ENCODE results near the gene HAND1.
"Not testable (repeated sequence)": the region's sequence is repeated elsewhere in the genome, so short reads cannot be mapped to it uniquely, and the experiment has no call there.

The HAND1 gene

DNA sequence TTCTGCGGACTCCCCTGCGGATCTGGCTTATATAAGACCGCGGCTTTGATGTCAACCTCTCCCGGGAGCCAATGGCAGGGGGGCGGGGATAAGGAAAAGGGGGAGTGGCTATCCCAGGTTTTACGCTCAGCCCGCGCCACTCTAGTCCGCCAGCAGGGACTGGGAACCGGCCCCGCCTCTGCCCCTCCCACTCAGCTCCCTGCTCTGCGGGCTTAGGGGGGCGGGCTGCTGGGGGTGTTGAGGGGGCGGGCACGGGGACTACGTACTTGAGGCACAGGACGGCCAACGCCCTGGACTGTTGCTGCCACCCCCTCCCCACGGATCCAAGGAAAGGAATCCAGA is at the start of gene HAND1:
TSS of gene HAND1 (minus strand) at position 4 of the 342 bp plus-strand sequence. CDS start 219 bp downstream, outside the sequence.
- DNase-seq = no peak

DNA sequence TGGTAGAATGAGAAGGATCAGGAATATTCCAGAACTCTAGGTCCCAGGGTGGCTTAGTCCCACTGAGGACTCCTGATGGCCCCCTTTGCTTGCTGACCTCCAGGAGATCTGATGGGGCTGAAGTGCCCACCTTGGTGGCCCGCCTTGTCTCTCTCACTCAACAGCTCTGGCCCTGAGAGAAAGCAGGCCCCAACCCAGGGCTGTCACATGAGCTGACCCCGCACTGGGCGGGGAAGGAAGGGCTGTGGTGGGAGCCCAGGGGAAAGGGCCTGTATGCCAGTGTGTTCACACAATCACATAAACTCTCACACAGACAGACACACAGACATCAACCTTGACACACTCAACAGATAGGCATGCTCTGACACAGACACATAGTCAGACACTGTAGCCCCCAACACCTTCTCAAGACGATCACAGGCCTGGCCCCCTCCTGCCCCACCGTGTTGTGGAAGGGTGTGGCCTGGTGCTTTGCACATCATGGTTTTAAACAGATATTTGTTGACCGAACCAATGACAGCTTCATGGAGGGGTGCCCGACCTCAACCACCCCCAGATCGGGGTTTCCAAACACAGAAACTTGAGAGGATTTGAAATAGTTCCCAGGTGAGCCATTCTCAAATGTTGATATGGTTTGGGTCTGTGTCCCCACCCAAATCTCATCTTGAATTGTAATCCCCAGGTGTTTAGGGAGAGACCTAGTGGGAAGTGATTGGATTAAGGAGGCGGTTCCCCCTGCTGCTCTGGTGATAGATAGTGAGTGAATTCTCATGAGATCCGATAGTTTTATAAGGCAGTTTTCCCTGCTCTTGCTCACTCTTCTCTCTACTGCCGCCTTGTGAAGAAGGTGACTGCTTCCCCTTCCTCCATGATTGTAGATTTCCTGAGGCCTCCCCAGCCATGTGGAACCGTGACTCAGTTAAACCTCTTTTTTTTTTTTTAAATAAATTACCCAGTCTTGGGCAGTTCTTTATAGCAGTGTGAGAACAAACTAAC is 48.5 kb upstream of the HAND1 start:
- DNase-seq = no peak

DNA sequence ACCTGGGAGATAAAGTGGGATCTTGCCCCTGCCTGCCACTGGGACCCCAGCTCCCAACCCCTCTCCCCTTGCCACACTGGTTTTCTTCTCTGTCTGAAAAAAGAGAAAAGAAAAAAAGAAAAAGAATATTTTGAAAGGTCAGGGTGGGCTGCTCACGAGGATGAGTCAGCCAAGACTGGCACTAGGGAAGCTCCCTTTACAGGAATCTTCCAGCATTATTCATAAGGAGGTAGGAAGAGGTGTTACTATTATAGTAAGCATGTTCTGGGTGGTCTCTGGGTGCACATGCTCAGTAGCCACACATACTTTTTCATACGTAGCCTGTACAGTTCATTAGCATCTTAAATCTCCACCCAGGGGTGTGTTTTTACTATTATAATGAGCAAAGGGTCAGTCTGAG is 46.8 kb upstream of the HAND1 start:
- DNase-seq = no peak

DNA sequence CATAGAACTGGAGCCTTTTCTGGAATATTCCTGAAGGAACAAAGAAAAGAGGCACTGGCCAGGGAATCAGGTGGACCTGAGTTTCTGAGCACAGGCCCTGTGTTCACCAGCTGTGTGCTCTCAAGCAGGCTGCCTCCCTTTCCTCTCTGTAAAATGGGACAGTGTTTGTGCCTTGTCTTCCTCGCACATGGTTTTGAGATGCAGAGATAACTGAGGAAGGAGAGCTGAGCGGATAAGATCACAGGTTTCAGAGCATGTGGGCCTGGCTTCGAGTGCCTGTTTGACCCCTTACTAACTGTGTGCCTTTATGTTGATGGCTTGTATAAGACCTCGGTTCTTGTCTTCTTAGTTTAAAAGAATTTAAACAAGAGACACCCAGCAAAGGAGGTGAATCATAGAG is 46.2 kb upstream of the HAND1 start:
- DNase-seq = no peak

DNA sequence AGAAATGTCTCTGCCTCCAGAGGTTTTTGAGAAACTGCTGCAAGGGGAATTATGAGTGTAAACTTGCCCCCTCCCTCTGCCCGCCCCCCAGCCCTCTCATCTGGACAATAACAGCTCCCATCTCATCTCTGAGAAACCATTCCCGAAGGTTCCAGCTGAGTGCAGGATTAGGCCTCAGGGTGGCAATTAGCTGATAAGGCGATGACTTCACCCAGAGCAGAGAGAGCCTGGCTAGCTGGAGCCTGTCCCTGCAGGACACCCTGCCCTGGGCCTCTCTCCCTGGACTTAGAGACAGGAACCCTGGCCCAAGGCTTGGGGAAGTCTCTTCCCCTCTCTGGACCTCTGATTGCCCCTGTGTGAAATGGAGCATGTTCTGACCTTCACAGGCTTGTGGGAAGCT is 45.7 kb upstream of the HAND1 start:
- no peak for DNase-seq

DNA sequence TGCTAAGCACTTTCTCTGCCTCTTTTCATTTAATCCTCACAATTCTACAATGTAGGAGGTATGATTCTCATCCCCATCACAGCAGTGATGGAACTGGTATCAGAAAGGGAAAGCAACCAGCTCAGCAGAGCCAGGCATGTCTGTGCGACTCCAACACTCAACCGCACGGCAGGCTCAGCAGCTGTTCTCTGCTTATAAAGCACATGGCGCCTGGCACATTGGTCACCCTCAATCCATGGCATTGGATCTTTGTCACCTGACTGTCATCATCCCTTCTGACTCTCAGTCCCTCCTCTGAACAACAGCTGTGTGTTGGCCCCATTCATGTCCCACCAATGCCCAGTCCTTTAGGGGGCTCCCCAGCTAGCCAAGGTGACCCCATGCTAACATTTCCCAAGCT is 45.1 kb upstream of the HAND1 start:
- DNase-seq = no peak

DNA sequence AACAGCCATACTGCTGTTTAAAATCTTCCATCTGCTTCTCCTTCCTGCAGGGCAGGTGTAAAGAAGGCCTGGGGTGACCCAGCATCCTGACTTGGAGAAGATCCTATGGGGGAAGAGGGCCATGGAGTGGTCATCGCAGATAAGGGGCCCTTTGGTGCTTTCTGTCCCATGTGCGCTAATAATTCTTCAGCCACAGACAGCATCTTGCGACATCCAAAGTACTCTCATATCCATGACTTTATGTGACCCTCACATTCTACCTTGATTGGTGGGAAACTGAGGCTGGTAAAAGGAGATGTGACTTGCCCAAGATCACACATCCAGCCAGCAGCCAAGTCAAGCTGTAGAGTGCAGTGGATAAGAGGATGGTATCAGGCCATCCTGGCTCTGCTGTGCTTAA is 44.3 kb upstream of the HAND1 start:
- no peak for DNase-seq

DNA sequence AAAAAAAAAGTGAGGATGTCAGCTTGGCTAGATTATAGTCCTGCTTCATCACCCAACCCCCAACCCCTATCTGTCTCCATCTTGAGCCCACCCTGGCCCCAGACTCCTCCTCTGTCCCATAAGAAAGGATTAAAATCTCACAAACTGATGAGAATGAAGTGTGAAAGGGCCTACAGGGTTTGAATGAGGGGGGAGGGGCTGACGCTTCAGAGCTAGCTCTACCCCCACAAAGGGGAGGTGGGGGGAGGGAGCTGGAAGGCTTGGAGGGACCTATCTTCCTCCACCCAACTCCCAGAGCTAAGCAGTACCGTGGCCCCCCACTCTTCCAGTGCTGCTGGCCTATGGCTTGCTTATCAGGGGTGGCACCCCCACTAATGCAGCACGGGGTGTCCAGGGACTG is 43.7 kb upstream of the HAND1 start:
- no peak for DNase-seq

DNA sequence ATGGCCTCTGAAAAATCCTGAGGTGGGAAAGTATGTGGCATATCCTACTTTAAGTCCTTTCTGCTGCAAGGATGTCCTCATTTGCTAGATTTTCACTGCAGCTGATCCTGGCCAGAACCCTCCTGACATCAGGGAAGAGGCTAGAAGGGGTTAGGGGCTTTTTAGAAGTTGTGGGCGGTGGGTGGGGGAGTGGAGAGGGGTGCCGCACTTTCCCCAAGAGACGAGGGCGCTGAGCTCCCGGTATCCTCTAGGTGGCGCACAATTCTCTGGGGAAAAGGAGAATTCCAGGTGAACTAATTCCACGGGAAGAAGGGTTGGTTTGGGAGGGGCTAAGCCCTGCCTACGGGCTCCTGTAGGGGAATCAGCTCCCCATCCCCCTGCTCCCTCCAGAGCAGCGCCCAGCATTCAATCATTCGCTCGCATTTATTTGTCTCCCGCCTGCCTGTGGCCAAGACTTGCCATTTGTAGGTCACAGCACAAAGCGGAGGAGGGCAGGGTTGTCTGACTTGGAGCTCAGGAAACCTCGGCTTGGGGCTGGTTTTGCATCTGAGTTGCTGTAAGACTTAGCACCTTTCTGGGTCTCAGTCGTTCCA is 42.9 kb upstream of the HAND1 start:
- DNase-seq = no peak

DNA sequence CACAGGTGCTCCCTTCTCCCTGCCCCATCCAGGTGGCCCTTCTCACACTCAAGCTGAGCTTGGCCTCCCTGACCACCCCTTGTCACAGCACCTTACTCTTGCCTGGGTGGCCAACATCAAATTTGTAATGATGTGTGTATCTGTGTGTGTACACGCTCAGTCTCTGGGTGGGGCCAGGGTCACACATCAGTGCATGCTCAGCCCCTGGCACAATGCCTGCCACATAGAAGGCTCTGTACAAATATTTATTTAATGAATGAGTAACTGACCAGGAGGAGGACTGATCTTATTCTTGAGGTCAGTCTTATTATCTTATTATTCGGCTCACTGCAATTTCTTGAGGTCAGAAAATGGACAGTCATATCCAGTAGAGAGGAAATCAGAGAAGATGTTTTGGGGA is 41.3 kb upstream of the HAND1 start:
- no peak for DNase-seq

DNA sequence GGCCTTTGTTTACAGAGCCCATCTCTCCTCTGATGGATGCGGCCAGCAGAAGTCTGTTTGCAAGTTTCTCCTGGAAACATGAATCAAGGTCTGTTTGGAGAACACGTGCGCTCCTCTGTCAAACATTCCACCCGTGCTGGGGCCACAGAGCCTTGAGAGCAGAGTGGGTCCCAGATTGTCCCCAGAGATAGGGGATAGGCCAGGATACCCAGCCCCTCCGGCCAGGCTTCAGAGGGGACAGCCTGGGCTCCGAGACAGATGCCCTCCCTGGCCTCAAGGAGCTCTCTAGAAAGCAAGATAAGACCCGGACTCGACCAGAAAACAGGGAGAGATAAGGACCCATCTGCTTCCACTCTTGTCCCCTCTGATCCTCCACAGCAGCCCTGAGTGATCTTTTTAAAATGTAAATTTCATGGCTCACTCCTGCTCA is 40.4 kb upstream of the HAND1 start:
- no peak for DNase-seq

DNA sequence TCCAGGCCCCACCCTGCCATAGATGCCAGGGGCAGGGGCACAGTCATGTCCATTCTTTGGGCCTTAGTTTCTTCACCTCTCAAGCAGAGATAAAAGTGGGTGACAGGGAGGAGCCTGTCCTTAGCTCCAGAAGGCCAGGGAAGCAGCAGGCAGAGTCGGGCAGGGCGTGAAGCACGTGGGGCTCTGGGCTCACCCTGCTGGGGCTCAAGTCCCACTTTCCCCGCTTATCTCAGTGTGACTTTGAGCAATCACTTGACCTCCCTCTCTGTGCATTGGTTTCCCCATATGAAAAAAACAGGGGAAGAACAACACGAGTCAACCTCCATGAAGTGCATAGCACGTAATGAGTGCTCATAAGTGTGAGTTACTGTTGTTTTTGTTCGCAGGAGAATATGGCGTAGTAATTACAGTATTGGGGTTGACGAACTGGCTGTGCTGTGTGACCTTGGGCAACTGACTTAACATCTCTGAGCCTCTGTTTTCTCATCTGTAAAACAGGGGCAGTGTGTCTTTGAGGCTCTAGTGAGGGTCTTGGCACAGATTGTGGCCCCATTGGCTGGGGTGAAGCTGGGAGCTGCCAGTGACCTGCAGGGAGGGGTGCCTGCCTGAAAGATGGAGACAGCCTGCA is 39.9 kb upstream of the HAND1 start:
- DNase-seq = no peak

DNA sequence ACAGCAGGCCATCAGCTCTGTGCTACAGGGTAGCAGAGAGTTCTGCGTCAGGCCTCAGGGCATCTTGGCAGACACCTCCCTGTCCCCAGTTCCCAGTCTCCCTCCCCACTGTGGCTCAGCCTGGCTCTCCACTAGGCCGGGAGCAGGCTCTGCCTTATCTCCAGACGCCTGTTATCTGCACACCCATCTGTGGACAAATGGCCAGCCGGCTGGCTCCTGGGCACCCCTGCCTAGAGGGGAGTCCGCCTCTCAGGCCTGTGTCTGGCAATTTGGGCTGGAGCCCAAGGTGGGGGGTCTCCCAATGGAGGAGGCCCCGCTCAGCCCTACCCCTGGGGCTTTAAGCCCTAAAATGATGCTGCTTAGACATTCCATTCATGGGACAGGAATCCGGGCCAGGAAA is 39.2 kb upstream of the HAND1 start:
- DNase-seq = no peak

DNA sequence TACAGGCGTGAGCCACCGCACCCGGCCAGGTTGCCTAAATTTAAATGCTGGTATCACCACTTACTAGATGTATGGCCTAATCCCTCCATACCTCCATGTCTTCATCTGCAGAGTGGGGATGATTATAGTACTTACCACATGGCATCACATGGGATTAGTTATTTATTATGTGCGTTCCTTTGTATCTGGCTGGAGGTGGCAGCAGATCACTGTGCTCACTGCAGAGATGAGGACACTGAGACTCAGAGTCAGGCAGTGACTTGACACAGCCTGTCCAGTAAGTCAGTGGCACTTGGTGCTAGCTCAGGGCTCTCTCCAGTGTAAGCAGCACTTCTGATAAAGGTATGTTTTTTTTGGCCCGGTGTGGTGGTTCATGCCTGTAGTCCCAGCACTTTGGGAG is 38.4 kb upstream of the HAND1 start:
- DNase-seq = no peak

DNA sequence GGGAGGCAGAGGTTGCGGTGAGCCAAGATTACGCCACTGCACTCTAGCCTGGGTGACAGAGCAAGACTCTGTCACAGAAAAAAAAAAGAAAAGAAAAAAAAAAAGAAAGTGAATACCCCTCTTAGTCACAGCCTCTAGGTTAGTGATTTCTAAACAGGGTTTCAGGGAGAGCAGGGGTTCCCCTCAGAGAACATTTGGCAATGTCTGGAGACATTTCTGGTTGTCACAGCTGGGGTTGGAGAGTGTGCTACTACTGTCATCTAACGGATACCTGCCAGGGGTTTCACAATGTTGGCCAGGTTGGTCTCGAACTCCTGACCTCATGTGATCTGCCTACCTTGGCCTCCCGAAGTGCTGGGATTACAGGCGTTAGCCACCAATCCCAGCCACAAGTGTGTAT is 37.5 kb upstream of the HAND1 start:
- DNase-seq = not testable (repeated sequence)

DNA sequence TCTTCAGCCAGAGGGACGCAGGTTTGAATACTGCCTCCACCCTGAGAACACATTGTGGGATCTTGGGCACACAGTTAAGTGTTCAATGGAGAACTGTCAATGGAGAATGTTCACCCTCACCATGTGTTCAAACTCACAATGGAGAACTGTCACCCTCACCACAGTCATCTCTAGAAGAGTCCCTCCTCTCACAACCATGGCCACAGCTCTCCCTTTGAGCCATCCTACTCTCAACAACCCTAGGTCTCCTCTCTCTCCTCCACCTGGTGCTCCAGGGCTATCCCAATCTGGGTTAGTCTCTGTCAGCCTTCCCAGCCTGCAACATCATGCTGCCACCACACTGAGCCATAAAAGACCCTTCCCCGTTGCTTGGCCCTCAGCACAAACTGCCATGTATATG is 36.3 kb upstream of the HAND1 start:
- no peak for DNase-seq

DNA sequence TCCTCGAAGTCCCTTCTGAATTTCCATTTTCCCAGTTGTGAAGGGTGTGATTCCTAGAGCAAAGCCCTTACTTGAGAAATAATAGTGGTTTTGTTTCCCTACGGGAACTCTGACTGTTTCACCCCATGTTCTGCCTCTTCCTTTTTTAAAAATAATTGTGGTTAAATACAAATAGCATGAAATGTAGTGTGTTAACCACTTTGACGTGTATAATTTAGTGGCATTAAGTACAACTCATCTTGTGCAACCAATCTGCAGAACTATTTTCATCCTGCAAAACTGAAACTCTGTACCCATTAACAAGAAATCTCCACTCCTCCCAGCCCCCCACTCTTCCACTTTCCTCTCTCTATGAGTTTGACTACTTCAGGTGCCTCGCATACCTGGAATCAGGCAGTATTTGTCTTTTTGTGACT is 35.6 kb upstream of the HAND1 start:
- no peak for DNase-seq

DNA sequence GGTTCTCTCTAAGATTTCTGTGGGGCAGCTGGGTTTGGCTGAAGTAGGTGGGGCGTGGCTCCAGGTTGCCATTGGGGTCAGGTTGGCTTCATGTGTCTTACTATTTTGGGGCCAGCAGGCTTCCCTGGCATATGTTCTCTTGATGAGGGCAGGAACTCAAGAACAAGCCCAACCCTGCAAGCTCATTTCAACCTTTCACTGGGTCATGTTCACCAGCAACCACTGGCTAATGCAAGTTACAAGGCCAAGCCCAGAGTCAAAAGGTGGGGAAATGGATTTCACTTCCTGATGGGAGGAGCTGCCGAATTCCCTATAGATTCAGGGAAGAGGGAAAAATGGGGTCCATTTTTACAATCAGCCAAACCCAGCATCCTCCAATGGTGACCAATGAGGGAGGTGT is 34.0 kb upstream of the HAND1 start:
- no peak for DNase-seq

DNA sequence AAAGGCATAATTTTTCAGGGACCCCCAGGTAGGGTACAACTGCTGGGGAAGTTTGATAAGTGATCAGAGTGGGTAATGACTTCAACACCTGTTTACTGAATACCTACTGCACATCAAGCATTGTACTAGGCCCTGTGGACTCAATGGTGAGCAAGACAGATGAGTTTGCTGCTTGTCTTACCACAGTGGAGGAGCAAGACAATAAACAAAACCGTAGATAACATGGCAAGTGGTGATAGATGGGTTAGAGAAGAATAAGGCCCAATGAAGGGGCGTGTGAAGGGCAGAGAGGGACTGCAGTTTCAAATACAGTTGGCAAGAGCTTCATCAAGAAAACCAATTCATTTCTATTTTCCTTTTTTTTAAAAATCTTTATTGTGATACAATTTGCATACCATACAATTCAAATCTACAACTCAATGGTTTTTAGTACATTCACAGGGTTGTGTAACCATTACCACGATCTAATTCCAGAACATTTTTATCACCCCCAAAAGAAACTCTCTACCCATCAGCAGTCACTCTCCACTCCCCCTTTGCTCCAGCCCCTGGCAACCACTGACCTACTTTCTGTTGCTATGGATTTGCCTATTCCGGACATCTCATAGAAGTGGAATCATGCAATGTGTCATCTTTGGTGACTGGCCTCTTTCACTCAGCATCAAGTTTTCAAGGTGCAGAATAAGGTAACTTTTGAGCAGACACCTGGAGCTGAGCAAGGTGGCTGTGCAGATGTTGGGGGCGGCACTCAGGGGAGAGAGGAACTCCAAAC is 31.9 kb upstream of the HAND1 start:
- no peak for DNase-seq

DNA sequence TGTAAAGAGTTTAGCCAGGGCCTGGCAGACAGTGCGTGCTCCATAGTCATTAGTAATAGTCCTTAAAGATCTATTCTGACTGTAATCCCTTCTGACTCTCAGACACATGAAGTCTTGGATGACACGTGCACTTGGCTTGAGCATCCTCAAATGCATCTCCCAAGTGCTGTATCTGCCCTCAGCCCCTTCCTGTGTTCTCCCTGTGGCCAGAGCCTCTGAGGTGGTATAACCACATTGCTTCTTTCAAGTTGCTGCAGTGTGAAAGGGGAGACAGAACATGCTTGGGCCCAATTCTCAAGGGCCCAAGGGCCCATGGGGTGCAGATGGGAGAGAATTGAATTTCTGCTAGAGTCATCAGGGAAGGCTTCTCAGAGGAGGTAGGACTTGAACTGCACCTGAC is 30.1 kb upstream of the HAND1 start:
- no peak for DNase-seq

DNA sequence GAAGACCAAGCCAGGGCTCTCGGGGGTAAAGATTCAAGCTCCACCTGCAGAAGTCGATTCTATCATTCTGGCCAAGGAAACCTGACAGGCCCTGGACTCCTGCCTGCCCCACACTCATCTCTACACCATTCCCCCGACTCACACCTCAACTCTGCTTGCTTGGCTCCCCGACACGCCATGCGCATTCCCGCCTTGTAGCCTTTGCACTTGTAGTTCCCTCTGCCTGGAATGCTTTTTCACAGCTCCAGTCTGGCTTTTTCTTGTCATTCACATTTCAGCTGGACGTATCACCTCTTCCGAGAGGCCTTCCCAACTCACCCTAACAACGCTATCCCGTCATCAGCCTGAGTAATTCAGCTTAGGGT is 28.7 kb upstream of the HAND1 start:
- DNase-seq = no peak

DNA sequence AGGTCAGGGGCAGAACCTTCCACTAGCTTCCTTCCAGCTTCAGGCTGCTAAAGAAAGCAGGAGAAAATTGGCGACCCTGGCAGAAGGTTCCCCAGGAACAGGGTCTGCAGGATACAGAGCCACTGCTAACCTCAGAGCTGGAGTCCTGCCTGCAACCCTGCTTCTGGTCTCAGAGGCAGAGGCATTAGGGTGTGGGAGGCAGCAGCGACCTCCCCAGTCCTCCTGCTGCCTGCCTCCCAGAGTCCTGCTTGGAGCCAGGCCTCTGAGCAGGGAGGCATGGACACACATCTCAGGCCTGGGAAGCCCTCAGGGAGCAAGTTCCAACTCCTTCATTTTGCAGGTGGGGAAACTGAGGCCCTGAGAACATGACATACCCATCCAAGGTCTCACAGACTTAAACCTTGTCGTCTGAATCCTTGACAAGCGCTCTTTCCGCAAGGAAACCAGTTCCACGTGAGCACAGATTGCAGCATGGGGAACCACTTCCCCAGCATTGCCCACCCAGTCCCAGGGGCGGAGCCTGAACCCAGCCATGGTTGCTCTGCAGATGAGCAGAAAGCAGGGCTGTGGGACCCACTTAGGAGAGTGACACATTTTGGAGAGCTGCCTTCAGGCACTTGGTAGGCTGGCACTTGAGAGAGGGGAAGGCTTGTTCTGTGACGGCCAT is 28.2 kb upstream of the HAND1 start:
- DNase-seq = no peak

DNA sequence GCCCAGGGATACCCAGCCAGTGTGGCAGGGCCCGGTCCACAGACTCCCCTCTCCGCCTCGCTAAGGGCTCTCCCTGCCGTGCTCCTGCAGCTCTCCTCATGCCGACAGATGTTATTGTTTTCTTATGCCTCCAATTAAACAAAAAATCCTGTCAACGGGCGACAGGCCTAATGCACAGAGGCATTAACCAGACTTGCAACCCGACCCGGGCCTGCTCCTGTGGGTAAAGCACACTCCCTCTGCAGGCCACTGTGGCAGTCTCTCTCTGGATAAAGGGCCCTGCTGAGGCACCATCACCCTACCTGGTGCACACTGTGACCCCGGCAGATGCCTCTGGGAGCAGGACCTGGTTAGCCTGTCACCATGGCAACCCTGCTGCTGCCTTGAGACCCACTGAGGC is 27.5 kb upstream of the HAND1 start:
- no peak for DNase-seq
